Lung microvascular endothelial cell (primary cell): ENCODE data around the gene IGSF10. TPM values are rescaled to one million over a fixed set of nuclear protein-coding genes. Genes with fewer than 3 reads are reported as not detected.
A peak's percentile ranks its signal among the peaks of the same experiment; 100 is the strongest.

ENCODE experiments used
- DNase-seq, 2 donors: peaks; one replicate each; pipeline versions ENCODE4 v3.0.0 to v3.0.0-alpha.2; 2010; ENCODE audit warnings: low read depth in 2 of 2
- total RNA-seq: library from RNA; depleted of rRNA; stranded (reverse); fragments of >200 nt; gene quantifications from 2 replicates; pipeline ENCODE4 v1.2.1, GENCODE V29; 2014

The IGSF10 gene
- total RNA-seq, 1 donor from 2014 or later = not detected

- peak in 1 of 2 donors; percentile 3 for DNase-seq
Measured at GRCh38 chr3:151421938-151422337, 38.9 kb downstream of the IGSF10 start.

- no peak for DNase-seq
Measured at GRCh38 chr3:151419806-151420205, 41.1 kb downstream of the IGSF10 start.

GRCh38 chr3:151415289-151415688 is 45.6 kb downstream of the IGSF10 start:
- no peak for DNase-seq

GRCh38 chr3:151412989-151413388 is 47.9 kb downstream of the IGSF10 start:
- no peak for DNase-seq

Other genes starting within 250 kb of the IGSF10 start
- gene P2RY14, start 182.5 kb downstream of the IGSF10 start, total RNA-seq = not detected in 2 replicates
- gene GPR87, start 144.2 kb downstream of the IGSF10 start, total RNA-seq = not detected in 2 replicates
- gene P2RY13, start 131.5 kb downstream of the IGSF10 start, total RNA-seq = not detected in 2 replicates
- not detected in 2 replicates for gene P2RY12, start 76.3 kb downstream of the IGSF10 start, total RNA-seq